ENCODE results near the gene EID2B. TPM values are rescaled to one million over a fixed set of nuclear protein-coding genes. Genes with fewer than 3 reads are reported as not detected.

The EID2B gene
- total and polyA plus RNA-seq, 9 of the 15 experiments (the other 6 are each of a cell fraction or from before 2014, with no cell fraction given): 2.8 to 8.8 (median 4.8) TPM

GRCh38 chr19:39533003-39533512 is 406 bp upstream of the EID2B start:
- Histone ChIP-seq H2AFZ (ENCODE audit: low read depth, low read length) (peak overlapping the region; percentile 51; the same call in 1 of the 2 replicates), H3K4me1 (replicated peaks in 1 of 2; ENCODE audit: control insufficient read depth in 2 of 2, insufficient read depth in 2 of 2, low read length in 2 of 2) (peaks cover 3 to 6% of the 10 kb centered on the region in 2 experiments; a peak in 2 of 5 replicates), H3K79me2 (ENCODE audit: control insufficient read depth, insufficient read depth, low read length) (peaks cover 16% of the 10 kb centered on the region), H3K4me2 (ENCODE audit: insufficient read depth, low read length) (0 out of 2 replicates have a peak overlapping the region, but pooled peaks have one; percentile 96), H3K4me3 (peak overlapping the region; percentile 72; the same call in 1 of the 2 replicates), H3K27ac (ENCODE audit: extremely low read depth, low read depth, low read length) (no peak overlapping the region), H3K36me3 (ENCODE audit: control insufficient read depth, insufficient read depth, low read length) (0 out of 3 replicates have a peak, but pooled peaks cover under 1% of the 10 kb centered on the region), H4K20me1 (replicated peaks; ENCODE audit: control insufficient read depth, insufficient read depth, low read length) (no peaks in the 10 kb centered on the region), H3K9ac (ENCODE audit: insufficient read depth in 1 of 2, low read depth in 2 of 2, low read length in 2 of 2) (no peak overlapping the region), H3K9me1 (ENCODE audit: control insufficient read depth, insufficient read depth, low read length) (no peaks in the 10 kb centered on the region), H3K9me3 (replicated peaks; ENCODE audit: control insufficient read depth, insufficient read depth, low read depth, low read length) (no peaks in the 10 kb centered on the region), H3K27me3 (ENCODE audit: control insufficient read depth in 2 of 2, insufficient read depth in 2 of 2, low read length in 2 of 2) (no peaks in the 10 kb centered on the region)
- DNase-seq (ENCODE audit: extremely low read depth in 1 of 4, low spot score in 3 of 4) (no peak), ATAC-seq (no peak), FAIRE-seq (no peak)
- no TSS peak for BruUV-seq (replicated peaks)
- POLR2A ChIA-PET: interaction anchor here (0.6 to 1.9 kb wide), 5 partner anchors 26 to 1660 kb away, joined by 3 to 13 read pairs (median 3); partner anchors contain the start of gene RPS16
- 25% methylated on average over 9 of the region's 12 CpGs for WGBS (ENCODE audit: insufficient coverage, low coverage, missing lambda C conversion rate)
- intact Hi-C loops (cut with micrococcal nuclease) (loop anchor here (2.0 kb wide), 1 partner anchor 58 kb away; no protein-coding TSS in a partner anchor), in situ Hi-C loops (cut with MboI) (no loop called here)
- CTCF ChIA-PET (ENCODE audit: low intra/inter-chr PET ratio): interaction anchor here (1.7 to 2.1 kb wide), 2 partner anchors 35 to 59 kb away, joined by 11 to 12 read pairs; no protein-coding TSS in a partner anchor
- TF ChIP-seq E2F8 (IDR thresholded peaks at IDR 0.05; ENCODE audit: low read depth, partially characterized antibody) (peak; percentile 32), NR2C2 (CRISPR knock-in tag; IDR thresholded peaks at IDR 0.05) (no peak), NR2C2 (tag; IDR thresholded peaks at IDR 0.05) (no peak), CBX3 (IDR thresholded peaks at IDR 0.05; ENCODE audit: borderline replicate concordance in 1 of 2, low read length in 2 of 2) (no peak), GTF2F1 (IDR thresholded peaks at IDR 0.05; ENCODE audit: low read depth, low read length) (no peak), KLF16 (IDR thresholded peaks at IDR 0.05) (no peak), ZFP36 (IDR thresholded peaks at IDR 0.05; ENCODE audit: low read depth, low read length, partially characterized antibody) (no peak), E2F3 (CRISPR knock-in tag; IDR thresholded peaks at IDR 0.05) (no peak), PTRF (tag; IDR thresholded peaks at IDR 0.05) (no peak), GABPB1 (CRISPR knock-in tag; IDR thresholded peaks at IDR 0.05) (no peak; the same call in 1 of the 2 replicates), ZNF75A (CRISPR knock-in tag; IDR thresholded peaks at IDR 0.05) (no peak), MAX (CRISPR knock-in tag; IDR thresholded peaks at IDR 0.05) (no peak), MXD1 (CRISPR knock-in tag; IDR thresholded peaks at IDR 0.05; ENCODE audit: borderline replicate concordance, poor library complexity, severe bottlenecking) (no peak), RBM34 (IDR thresholded peaks at IDR 0.05; ENCODE audit: borderline replicate concordance, insufficient read depth, low read length) (no peak), HDAC1 (IDR thresholded peaks at IDR 0.05) (no peak), ARNT (IDR thresholded peaks at IDR 0.05) (peak in 1 of 2 experiments; percentile 24; a peak in 1 of 4 replicates), ATF6 (CRISPR knock-in tag; IDR thresholded peaks at IDR 0.05) (0 out of 2 replicates have a peak, but pooled peaks have one; percentile 37)
